ENCODE results near the gene ANKRD28.

- no peak for TF ChIP-seq BACH1 (tag; IDR thresholded peaks at IDR 0.05)
- TF ChIP-seq SMARCC2 (IDR thresholded peaks at IDR 0.05; ENCODE audit: low read depth), result no peak
- TF ChIP-seq RAD21 (CRISPR knock-in tag; conservative IDR thresholded peaks at IDR 0.05 in 1 of 2, IDR thresholded peaks at IDR 0.05 in 1 of 2), result no peak
- TF ChIP-seq FOXK2 (conservative IDR thresholded peaks at IDR 0.05 in 1 of 2, IDR thresholded peaks at IDR 0.05 in 1 of 2; ENCODE audit: low read depth in 2 of 2), result no peak
- TF ChIP-seq IRF9 (tag; IDR thresholded peaks at IDR 0.05), result no peak
- TF ChIP-seq EP300 (IDR thresholded peaks at IDR 0.05; ENCODE audit: low read length), result no peak
- no peak for TF ChIP-seq ZSCAN29 (IDR thresholded peaks at IDR 0.05)
- TF ChIP-seq GABPA (tag; conservative IDR thresholded peaks at IDR 0.05; ENCODE audit: low read depth), result 0 out of 2 replicates have a peak, but pooled peaks have one; percentile 39
- no peak for TF ChIP-seq NCOA1 (IDR thresholded peaks at IDR 0.05; ENCODE audit: low read depth)
- TF ChIP-seq TOE1 (IDR thresholded peaks at IDR 0.05; ENCODE audit: borderline replicate concordance), result no peak
- no peak for TF ChIP-seq TOE1 (CRISPR knock-in tag; IDR thresholded peaks at IDR 0.05; ENCODE audit: borderline replicate concordance, low read depth)
- TF ChIP-seq CREB1 (IDR thresholded peaks at IDR 0.05), result no peak
- TF ChIP-seq CREB1 (CRISPR knock-in tag; IDR thresholded peaks at IDR 0.05), result no peak
Observed at GRCh38 chr3:15647611-15648167, 150.1 kb downstream of the ANKRD28 start.

All from K562 (cell line).